Central memory CD8-positive, alpha-beta T cell (primary cell): ENCODE measurements around the gene EGFL7.
"Not testable (repeated sequence)": the region's sequence is repeated elsewhere in the genome, so short reads cannot be mapped to it uniquely, and the experiment has no call there.

Experiments
- ATAC-seq: fragments of 150-1000 bp; cut with Tn5 transposase; replicated peaks from 2 replicates; pipeline ENCODE4 v1.10.0; 2022; ENCODE audit warnings: mild to moderate bottlenecking, moderate FRiP score, moderate number of reproducible peaks; ENCODE audit not compliant: poor library complexity, severe bottlenecking; ENCODE audit errors: extremely low read depth
- DNase-seq, 2 donors: peaks; one replicate each; pipeline ENCODE4 v3.0.0; 2021; ENCODE audit warnings: low spot score in 2 of 2
- H3K27ac Mint-ChIP-seq: one replicate; pipeline ENCODE4 v1.8.0; 2022; ENCODE audit warnings: low read depth, mild to moderate bottlenecking, moderate library complexity, mixed read lengths
- H3K27me3 Mint-ChIP-seq: one replicate; pipeline ENCODE4 v1.8.0; 2022; ENCODE audit warnings: mixed read lengths
- H3K36me3 Mint-ChIP-seq: one replicate; pipeline ENCODE4 v1.8.0; 2022; ENCODE audit warnings: mild to moderate bottlenecking, moderate library complexity, mixed read lengths; ENCODE audit not compliant: insufficient read depth
- H3K4me1 Mint-ChIP-seq: one replicate; pipeline ENCODE4 v1.8.0; 2022; ENCODE audit warnings: mixed read lengths
- H3K4me3 Mint-ChIP-seq: one replicate; pipeline ENCODE4 v1.8.0; 2022; ENCODE audit warnings: mild to moderate bottlenecking, moderate library complexity, mixed read lengths
- H3K9me3 Mint-ChIP-seq: one replicate; pipeline ENCODE4 v1.8.0; 2022; ENCODE audit warnings: mixed read lengths

EGFL7 gene

GRCh38 chr9:136707011-136707410 lies 44.3 kb downstream of the EGFL7 start:
- ATAC-seq (no peak), DNase-seq (no peak)
- H3K9me3 Mint-ChIP-seq = no peaks in the 10 kb centered on the region
- peaks cover 5% of the 10 kb centered on the region for H3K4me1 Mint-ChIP-seq
- H3K4me3 Mint-ChIP-seq = no peak overlapping the region
- no peak overlapping the region for H3K27ac Mint-ChIP-seq
- H3K27me3 Mint-ChIP-seq = peaks cover 36% of the 10 kb centered on the region
- H3K36me3 Mint-ChIP-seq = peaks cover 5% of the 10 kb centered on the region

- H3K4me3 Mint-ChIP-seq = no peak overlapping the region
- H3K36me3 Mint-ChIP-seq = peaks cover 2% of the 10 kb centered on the region
- no peak for DNase-seq
- peaks cover 37% of the 10 kb centered on the region for H3K27me3 Mint-ChIP-seq
- H3K27ac Mint-ChIP-seq = no peak overlapping the region
- ATAC-seq = no peak
- no peaks in the 10 kb centered on the region for H3K9me3 Mint-ChIP-seq
- peaks cover 5% of the 10 kb centered on the region for H3K4me1 Mint-ChIP-seq
These were observed 45.3 kb downstream of the EGFL7 start for GRCh38 chr9:136707849-136708517.

- peaks cover 2% of the 10 kb centered on the region for H3K36me3 Mint-ChIP-seq
- ATAC-seq = no peak
These were observed 46.9 kb downstream of the EGFL7 start for GRCh38 chr9:136709454-136710109.

GRCh38 chr9:136710543-136710942 lies 47.8 kb downstream of the EGFL7 start:
- peak overlapping the region; percentile 16 for H3K4me3 Mint-ChIP-seq
- peaks cover 53% of the 10 kb centered on the region for H3K27me3 Mint-ChIP-seq
- H3K9me3 Mint-ChIP-seq = no peaks in the 10 kb centered on the region
- peaks cover 5% of the 10 kb centered on the region for H3K4me1 Mint-ChIP-seq
- no peak for DNase-seq
- H3K27ac Mint-ChIP-seq = no peak overlapping the region
- ATAC-seq = no peak
- H3K36me3 Mint-ChIP-seq = peaks cover 2% of the 10 kb centered on the region

More at GRCh38 chr9:136709454-136710109, 46.9 kb downstream of the EGFL7 start:
- Mint-ChIP-seq H3K4me1 (peaks cover 5% of the 10 kb centered on the region), H3K27ac (no peak overlapping the region), H3K9me3 (no peaks in the 10 kb centered on the region), H3K4me3 (no peak overlapping the region), H3K27me3 (peaks cover 53% of the 10 kb centered on the region)
- DNase-seq = no peak

- H3K27ac Mint-ChIP-seq, H3K9me3 Mint-ChIP-seq, DNase-seq, ATAC-seq, H3K4me1 Mint-ChIP-seq, H3K36me3 Mint-ChIP-seq: not testable (repeated sequence)
- H3K4me3 Mint-ChIP-seq = peak overlapping the region; percentile 71
- peaks cover 53% of the 10 kb centered on the region for H3K27me3 Mint-ChIP-seq
These were observed 48.5 kb downstream of the EGFL7 start for GRCh38 chr9:136711219-136711648.

- no peak for ATAC-seq
- Mint-ChIP-seq H3K27me3 (peaks cover 53% of the 10 kb centered on the region), H3K4me3 (peak within 1 kb of the TSS; percentile 71), H3K36me3 (peaks cover 5% of the 10 kb centered on the region), H3K9me3 (no peaks in the 10 kb centered on the region), H3K4me1 (peaks cover 5% of the 10 kb centered on the region), H3K27ac (no peak within 1 kb of the TSS)
- no peak for DNase-seq
These were observed 49.3 kb downstream of the EGFL7 start, which contains the start of gene DIPK1B for GRCh38 chr9:136711751-136712689. Gene DIPK1B (plus strand): TSS chr9:136712572. CDS start chr9:136712666, 94 bp downstream.

GRCh38 chr9:136712690-136713544 lies 50.2 kb downstream of the EGFL7 start:
- Mint-ChIP-seq H3K36me3 (peaks cover 5% of the 10 kb centered on the region), H3K9me3 (no peaks in the 10 kb centered on the region), H3K4me1 (peaks cover 5% of the 10 kb centered on the region), H3K27ac (no peak overlapping the region), H3K4me3 (peak overlapping the region; percentile 23), H3K27me3 (peaks cover 51% of the 10 kb centered on the region)
- ATAC-seq (no peak), DNase-seq (no peak)

- ATAC-seq = no peak
- peaks cover 8% of the 10 kb centered on the region for H3K4me1 Mint-ChIP-seq
- peak overlapping the region; percentile 23 for H3K4me3 Mint-ChIP-seq
These were observed 50.8 kb downstream of the EGFL7 start for GRCh38 chr9:136713550-136713949.

GRCh38 chr9:136714096-136714892 lies 51.6 kb downstream of the EGFL7 start:
- H3K27me3 Mint-ChIP-seq = peaks cover 40% of the 10 kb centered on the region
- peaks cover 11% of the 10 kb centered on the region for H3K4me1 Mint-ChIP-seq
- no peaks in the 10 kb centered on the region for H3K9me3 Mint-ChIP-seq
- H3K36me3 Mint-ChIP-seq = peaks cover 5% of the 10 kb centered on the region
- H3K4me3 Mint-ChIP-seq = no peak overlapping the region
- H3K27ac Mint-ChIP-seq = no peak overlapping the region
- ATAC-seq (no peak), DNase-seq (no peak)

More at GRCh38 chr9:136713550-136713949, 50.8 kb downstream of the EGFL7 start:
- peaks cover 45% of the 10 kb centered on the region for H3K27me3 Mint-ChIP-seq
- DNase-seq = no peak
- H3K36me3 Mint-ChIP-seq = peaks cover 5% of the 10 kb centered on the region
- no peak overlapping the region for H3K27ac Mint-ChIP-seq
- no peaks in the 10 kb centered on the region for H3K9me3 Mint-ChIP-seq

- H3K36me3 Mint-ChIP-seq = peaks cover 5% of the 10 kb centered on the region
- ATAC-seq (no peak), DNase-seq (no peak)
- peaks cover 11% of the 10 kb centered on the region for H3K4me1 Mint-ChIP-seq
- H3K27ac Mint-ChIP-seq = no peak overlapping the region
- no peak overlapping the region for H3K4me3 Mint-ChIP-seq
- peaks cover 38% of the 10 kb centered on the region for H3K27me3 Mint-ChIP-seq
- no peaks in the 10 kb centered on the region for H3K9me3 Mint-ChIP-seq
These were observed 52.2 kb downstream of the EGFL7 start for GRCh38 chr9:136714893-136715274.

GRCh38 chr9:136717399-136717798 lies 54.7 kb downstream of the EGFL7 start:
- ATAC-seq (no peak), DNase-seq (no peak)
- H3K4me1 Mint-ChIP-seq = peaks cover 5% of the 10 kb centered on the region
- no peak overlapping the region for H3K4me3 Mint-ChIP-seq
- peaks cover 17% of the 10 kb centered on the region for H3K27me3 Mint-ChIP-seq
- H3K36me3 Mint-ChIP-seq = peaks cover 5% of the 10 kb centered on the region
- H3K27ac Mint-ChIP-seq = no peak overlapping the region
- H3K9me3 Mint-ChIP-seq = no peaks in the 10 kb centered on the region
